Hypothalamus (tissue), 51 donors: ENCODE results near the gene TBX10.

Source experiments
- DNase-seq, 51 donors: peaks; one replicate each; lab custom pipeline; 2025; lab: John Stamatoyannopoulos, UW

TBX10 gene

GRCh38 chr11:67583247-67584204, 56.0 kb downstream of the TBX10 start, which contains the start of gene GSTP1:
Gene GSTP1 (plus strand): TSS chr11:67583812. CDS start chr11:67583844, 32 bp downstream.
- DNase-seq = peak in 50 of 51 donors; percentile 44 to 91 (median 81)

GRCh38 chr11:67582011-67582410, 57.6 kb downstream of the TBX10 start:
- DNase-seq = no peak

GRCh38 chr11:67581469-67581868, 58.1 kb downstream of the TBX10 start:
- no peak for DNase-seq
